Brain microvascular endothelial cell (primary cell): ENCODE data around the gene SMAP1.

ENCODE experiments used
- DNase-seq: peaks from one replicate; pipeline ENCODE4 v3.0.0-alpha.2; 2020
- H3K27ac ChIP-seq: fragments of 250-450 bp; sonication (Bioruptor Pico); 2 replicates; pipeline ENCODE4 v1.5.1; 2020; ENCODE audit warnings: mild to moderate bottlenecking, moderate library complexity
- H3K27me3 ChIP-seq: fragments of 250-450 bp; sonication (Bioruptor Pico); replicated peaks from 2 replicates; pipeline ENCODE4 v1.5.1; 2020; ENCODE audit warnings: mild to moderate bottlenecking
- H3K36me3 ChIP-seq: fragments of 250-450 bp; sonication (Bioruptor Pico); replicated peaks from 2 replicates; pipeline ENCODE4 v1.5.1; 2020; ENCODE audit warnings: mild to moderate bottlenecking
- H3K4me3 ChIP-seq: 2 replicates; pipeline ENCODE4 v1.5.1; 2011; ENCODE audit warnings: low read depth, mild to moderate bottlenecking, control low read depth, low read length, moderate library complexity
- CTCF ChIP-seq: IDR thresholded peaks from 2 replicates; pipeline ENCODE4 v1.5.1; 2011; ENCODE audit warnings: low read depth, mild to moderate bottlenecking, moderate library complexity, low read length, control low read depth, inconsistent platforms; ENCODE audit errors: missing control alignments
- in situ Hi-C: cut with HindIII; loops from 2 replicates; pipeline ENCODE4 v1.10.0; 2017; ENCODE audit warnings: low sequenced_read_pairs, low pct_ligation_motif_present

Gene SMAP1

GRCh38 chr6:70846207-70846835, 178.6 kb downstream of the SMAP1 start:
- TF ChIP-seq CTCF, result no peak
- Histone ChIP-seq H3K4me3 (no peak overlapping the region), H3K36me3 (no peaks in the 10 kb centered on the region), H3K27me3 (no peaks in the 10 kb centered on the region), H3K27ac (no peak overlapping the region)
- in situ Hi-C loops, result no loop called here
- DNase-seq, result no peak

DNA sequence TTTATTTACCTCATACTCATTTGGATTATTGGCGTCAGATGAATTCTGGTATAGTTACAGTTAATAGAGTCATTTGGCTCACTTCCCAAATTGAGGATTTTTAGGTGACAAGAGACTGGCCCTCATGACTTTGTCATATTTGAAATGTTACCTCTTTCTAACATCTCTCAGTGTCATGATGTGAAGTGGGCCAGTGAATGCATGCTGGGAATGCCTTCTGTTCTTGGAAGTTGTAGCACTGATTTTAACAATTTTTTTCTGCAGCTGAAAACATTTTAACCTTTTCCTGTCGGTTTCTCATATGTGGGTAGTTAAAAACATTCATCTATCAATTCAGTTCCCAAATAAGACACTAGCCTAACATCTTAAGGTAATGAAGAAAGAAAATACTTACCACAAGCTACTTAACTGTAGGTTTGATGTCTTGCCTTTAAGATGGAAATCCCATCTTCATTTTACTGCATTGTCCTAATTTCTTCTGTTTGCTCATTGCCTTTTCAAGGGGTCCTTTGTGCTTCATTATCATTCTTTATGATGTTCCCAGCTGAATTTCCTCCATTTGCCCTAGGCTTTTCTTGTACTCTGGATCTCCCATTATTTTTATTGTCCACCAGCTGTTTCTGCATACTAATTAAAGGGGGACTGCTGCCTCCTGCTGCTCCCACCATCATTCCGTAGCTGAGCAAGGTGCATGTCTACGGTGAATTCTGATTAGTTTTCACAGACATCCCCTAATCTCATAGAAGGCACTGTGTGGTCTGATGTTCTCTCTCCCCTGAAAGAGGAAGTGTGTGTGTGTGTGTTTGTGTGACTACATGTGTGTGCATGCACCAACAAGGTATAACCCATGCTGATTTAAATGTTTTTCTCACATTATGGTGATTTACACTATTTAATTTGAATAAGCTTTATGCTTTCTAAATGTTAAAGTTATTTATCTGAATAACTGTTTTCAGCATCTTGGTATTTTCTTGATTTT, 179.7 kb downstream of the SMAP1 start:
- TF ChIP-seq CTCF, result no peak
- no peak overlapping the region for H3K4me3 ChIP-seq
- H3K27ac ChIP-seq, result no peak overlapping the region
- in situ Hi-C loops, result no loop called here
- no peak for DNase-seq
- no peaks in the 10 kb centered on the region for H3K27me3 ChIP-seq
- no peaks in the 10 kb centered on the region for H3K36me3 ChIP-seq

GRCh38 chr6:70849348-70850069, 181.8 kb downstream of the SMAP1 start:
- no peak for TF ChIP-seq CTCF
- in situ Hi-C loops, result no loop called here
- no peak overlapping the region for H3K4me3 ChIP-seq
- no peaks in the 10 kb centered on the region for H3K27me3 ChIP-seq
- no peak overlapping the region for H3K27ac ChIP-seq
- H3K36me3 ChIP-seq, result no peaks in the 10 kb centered on the region
- no peak for DNase-seq

DNA sequence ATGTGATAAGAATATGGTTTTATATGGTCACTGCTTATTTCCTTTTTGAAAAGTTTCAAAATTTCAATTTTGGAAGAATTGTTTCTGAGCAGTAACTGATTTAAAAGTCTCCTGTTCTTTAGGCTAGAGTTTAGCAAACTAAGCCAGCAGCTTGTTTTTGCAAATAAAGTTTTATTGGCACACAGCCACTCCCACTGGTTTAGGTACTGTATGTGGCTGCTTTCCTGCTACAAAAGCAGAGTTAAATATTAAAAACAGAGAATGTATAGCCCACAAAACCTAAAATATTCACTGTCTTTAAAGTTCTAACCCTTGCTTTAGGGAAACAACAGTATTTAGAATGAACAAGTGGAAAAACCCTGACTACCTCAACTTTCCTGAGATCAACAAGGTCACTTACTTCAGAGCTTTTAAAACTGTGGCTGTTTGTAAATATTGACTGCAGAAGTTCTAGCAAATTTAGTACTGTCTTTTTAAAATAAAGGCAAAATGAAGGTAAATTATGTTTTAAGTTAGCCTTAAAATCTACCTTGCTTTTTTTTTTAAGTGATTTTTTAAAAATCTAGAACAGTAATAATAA, 185.1 kb downstream of the SMAP1 start:
- no peaks in the 10 kb centered on the region for H3K27me3 ChIP-seq
- DNase-seq, result no peak
- no peak overlapping the region for H3K27ac ChIP-seq
- no peaks in the 10 kb centered on the region for H3K36me3 ChIP-seq
- in situ Hi-C loops, result no loop called here
- TF ChIP-seq CTCF, result no peak
- H3K4me3 ChIP-seq, result no peak overlapping the region

GRCh38 chr6:70857387-70858077, 189.8 kb downstream of the SMAP1 start:
- Histone ChIP-seq H3K4me3 (no peak overlapping the region), H3K27ac (no peak overlapping the region), H3K36me3 (peaks cover 3% of the 10 kb centered on the region), H3K27me3 (no peaks in the 10 kb centered on the region)
- DNase-seq, result no peak
- TF ChIP-seq CTCF, result no peak
- in situ Hi-C loops, result no loop called here
